GM21737 (cell line): ENCODE data around the gene PSMC5.

Experiments used
- ATAC-seq: cut with Tn5 transposase; IDR thresholded peaks from one replicate; pipeline ENCODE4 v1.9.1; 2021; ENCODE audit warnings: mild to moderate bottlenecking, moderate library complexity; ENCODE audit not compliant: unreplicated experiment

PSMC5 gene

DNA sequence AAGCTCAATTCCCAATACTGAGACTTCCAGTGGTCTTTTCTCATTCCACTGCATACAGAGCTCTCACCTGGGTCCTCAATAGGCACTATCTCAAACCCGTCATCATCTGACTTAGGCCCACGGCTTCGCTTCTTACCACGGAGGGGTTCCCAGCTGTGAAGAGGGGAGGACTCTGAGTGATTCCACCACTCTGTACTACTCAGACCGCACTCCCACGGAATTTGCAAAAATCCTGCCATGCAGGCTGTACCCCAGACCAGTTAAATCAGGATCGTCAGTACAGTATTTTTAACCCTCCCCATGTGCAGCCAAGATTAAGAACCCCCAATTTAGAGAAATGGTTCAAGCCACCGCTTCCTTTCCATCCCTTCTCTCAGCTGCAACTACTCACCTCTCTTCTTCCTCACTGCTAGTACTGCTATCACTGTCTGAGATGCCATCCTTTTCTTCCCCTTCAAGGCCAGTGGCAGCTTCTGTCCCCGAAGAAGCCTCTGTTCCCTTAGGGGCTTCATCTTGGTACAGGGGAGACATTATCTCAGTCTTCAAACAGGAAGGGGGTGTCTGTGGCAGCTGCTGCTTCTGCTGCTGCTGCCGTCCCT lies 6.2 kb upstream of the PSMC5 start:
- no peak for ATAC-seq

DNA sequence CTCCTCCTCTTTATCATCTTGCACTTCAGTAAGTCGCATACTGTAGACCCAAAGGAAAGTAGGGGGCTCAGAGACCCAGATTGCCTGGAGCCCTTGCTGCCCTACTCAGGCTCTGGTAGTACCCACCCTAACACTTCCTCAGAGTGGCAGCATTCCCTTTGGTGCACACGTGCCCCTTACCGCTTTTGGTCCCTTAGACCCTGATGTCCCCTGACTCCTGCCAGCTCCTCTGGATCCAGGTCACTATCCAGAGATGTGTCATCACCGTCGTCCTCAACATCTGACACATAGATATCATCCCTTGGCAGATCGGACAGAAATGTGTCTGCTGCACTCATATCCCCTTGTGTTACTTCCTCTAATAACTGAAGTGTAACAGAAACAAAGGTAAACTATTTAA lies 5.4 kb upstream of the PSMC5 start:
- ATAC-seq: no peak

DNA sequence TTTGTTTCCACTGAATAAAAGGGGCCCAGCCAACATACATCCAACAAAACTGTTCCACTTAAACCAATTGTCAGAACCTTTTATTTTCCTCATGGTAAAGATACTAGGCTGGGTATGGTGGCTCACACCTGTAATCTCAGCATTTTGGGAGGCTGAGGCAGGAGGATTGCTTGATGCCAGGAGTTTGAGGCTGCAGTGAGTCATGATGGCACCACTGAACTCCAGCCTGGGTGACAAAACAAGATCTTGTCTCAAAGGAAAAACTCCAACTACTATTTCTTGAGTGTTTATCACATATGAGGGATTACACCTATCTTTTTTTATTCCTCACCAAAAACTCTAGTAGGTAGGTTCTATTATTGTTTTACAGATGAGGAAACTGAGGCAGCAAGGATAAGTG lies 4.7 kb upstream of the PSMC5 start:
- no peak for ATAC-seq

DNA sequence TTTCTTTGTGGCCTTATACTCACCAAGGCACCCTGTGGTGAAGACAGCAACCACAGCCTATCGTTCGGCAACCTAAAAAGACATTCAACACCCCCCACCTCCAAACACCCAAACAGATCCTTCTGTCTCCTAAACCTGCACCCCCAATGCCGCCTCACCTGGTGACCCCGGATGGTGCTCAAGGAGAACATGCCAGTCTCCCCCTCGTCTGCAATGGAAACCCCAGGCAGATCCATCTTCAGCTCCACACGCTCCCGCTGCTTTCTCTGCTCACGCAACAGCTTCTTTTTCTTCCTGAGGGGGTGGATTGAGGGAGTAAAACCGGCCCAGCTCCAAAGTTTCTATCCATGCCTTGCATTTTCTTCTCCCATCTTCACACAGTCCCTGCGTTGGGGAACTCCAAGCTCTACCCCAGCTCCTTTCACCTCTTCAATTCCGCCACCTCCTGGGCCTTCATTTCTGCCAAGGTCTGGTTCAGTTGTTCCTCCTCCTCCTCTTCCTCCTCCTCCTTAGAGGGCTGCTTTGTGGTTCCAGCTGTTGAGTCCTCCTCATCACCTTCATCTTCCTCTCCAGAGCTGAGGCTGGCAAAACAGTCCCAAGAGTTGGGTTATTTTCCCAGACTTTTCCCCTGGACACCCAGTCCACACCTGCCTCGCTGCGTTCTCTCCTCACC lies 3.4 kb upstream of the PSMC5 start:
- no peak for ATAC-seq

DNA sequence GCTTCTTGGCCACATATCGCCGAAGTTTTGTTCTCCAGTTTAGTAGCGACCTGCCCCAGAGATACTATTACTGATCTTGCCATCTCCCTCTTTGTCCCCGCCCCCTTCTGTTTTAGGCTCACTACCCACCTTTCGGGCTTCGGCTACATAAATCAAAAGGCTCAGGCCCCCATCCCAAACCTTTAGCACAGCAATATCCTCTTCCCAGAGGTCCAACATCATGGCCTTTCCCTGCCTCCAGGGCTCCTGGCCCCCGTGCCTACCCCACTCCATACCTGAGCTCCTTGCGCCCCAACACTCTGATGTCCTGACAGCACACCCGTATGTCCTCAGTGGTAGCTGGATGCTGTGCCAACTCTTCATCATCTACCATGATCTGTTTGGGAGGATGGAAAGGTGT lies 2.9 kb upstream of the PSMC5 start:
- no peak for ATAC-seq

DNA sequence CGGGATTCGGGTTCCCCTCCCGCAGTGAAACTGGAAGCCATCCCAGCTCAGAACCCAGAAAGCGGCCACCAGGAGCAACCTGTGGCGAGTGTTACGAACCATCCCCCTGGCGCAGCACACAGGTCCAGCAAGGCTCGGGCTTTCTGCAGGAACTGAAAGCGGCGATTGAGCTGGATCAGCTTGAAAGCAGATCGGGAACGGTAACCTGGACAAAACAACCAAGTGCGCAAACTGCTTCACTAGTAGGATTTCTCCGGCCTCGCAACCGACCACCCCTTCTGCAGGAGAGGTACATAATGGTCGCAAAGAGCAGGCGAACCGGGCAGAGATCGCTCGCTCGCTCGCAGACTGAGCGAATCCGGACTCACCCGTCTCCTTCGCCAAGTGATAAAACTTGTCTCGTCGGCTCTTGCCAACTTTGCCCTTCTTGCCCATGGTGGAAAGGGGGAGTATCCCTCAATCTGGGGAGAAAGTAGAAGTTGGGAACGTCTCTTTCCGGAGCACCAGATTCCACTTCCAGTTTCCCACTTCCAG lies 696 bp upstream of the PSMC5 start:
- ATAC-seq: no peak

DNA sequence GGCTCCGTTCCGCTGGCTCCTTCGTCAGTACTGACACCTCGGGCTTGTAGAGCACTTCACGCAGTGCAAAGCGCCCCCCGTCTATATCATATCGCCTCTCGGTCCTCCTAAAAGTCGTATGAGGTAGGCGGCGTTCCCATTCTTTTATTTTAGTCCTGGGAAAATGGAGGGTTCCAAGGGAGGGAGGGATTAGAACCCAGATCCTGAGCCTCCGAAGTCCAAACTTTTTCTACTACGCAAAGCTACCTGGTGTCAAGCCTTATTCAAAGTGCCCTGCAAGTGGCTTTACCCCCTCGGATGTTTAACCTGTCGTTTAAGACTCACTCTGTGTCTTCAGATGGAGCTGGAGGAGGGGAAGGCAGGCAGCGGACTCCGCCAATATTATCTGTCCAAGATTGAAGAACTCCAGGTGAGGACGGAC lies 580 bp downstream of the PSMC5 start:
- ATAC-seq: no peak

DNA sequence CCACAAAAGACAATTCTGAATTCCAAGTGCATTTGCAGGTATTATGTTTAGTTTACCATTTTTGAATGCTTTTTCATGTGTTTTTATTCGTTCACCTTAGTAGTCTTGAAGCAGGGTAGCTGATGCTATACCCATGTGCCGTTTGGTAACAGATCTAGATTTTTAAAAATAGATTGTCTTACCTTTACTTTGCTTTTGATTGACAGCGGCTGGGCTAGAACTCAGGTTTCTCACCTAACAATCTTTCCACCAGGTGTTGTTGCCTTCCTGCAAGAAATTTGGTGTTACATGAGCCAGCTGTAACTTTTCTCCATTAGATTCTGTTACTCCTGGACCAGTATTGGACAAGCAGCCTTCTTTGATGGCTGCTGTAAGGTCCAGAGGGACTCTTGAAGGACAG lies 1.7 kb downstream of the PSMC5 start:
- no peak for ATAC-seq

DNA sequence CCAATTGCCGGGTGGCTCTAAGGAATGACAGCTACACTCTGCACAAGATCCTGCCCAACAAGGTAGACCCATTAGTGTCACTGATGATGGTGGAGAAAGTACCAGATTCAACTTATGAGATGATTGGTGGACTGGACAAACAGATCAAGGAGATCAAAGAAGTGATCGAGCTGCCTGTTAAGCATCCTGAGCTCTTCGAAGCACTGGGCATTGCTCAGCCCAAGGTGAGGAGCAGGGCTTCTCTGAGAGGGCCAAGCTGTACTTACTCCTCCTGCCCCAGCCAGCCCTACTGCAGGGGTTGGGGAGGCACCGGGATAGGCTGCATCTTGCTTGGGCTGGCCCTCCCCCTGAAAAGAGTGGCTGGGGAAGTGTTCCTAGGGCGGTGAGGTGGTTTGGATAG lies 3.0 kb downstream of the PSMC5 start:
- no peak for ATAC-seq

DNA sequence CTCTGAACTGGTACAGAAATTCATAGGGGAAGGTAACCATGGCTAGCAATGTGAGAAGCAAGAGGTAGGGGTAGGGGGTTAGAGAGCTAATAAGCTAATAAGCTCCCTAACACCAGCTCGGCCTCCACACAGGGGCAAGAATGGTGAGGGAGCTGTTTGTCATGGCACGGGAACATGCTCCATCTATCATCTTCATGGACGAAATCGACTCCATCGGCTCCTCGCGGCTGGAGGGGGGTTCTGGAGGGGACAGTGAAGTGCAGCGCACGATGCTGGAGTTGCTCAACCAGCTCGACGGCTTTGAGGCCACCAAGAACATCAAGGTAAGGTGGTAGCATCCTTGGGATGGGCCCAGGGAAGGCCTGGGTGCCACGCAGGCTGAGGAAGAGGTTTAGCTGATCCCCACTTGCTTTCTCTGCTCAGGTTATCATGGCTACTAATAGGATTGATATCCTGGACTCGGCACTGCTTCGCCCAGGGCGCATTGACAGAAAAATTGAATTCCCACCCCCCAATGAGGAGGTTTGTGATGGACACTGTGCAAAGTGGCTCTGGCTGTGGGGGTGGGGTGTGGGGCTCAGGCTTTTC lies 3.8 kb downstream of the PSMC5 start:
- ATAC-seq: no peak

DNA sequence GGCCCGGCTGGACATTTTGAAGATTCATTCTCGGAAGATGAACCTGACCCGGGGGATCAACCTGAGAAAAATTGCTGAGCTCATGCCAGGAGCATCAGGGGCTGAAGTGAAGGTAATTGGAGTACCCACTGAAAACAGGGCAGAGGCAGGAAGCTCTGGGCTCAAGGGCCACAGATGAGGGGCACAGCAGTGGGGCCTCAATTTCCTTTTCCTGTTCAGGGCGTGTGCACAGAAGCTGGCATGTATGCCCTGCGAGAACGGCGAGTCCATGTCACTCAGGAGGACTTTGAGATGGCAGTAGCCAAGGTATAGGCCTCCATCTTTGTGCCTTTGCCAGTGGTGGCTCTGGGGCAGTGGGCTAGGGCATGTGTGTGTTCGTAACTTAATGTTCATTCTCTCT lies 4.3 kb downstream of the PSMC5 start:
- ATAC-seq: no peak

DNA sequence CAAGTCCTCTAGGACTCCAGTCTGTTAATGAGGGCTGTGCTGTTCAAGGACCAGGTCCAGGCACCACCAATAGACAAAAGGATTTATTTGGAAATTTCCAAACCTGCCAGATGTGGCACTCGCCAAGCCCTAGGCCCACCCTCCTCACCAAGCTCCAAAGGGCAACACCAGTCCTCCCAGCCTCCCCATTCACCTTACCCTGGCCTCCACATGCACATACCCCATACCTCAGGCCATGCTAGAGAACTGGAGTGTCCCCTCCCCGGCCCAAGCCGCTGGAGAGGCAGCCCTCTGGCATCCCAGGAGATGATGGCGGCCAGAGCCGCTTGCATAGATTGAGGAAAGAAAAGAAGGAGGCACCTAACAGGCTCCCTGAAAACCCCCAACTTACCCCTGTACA lies 4.8 kb downstream of the PSMC5 start:
- ATAC-seq: no peak

DNA sequence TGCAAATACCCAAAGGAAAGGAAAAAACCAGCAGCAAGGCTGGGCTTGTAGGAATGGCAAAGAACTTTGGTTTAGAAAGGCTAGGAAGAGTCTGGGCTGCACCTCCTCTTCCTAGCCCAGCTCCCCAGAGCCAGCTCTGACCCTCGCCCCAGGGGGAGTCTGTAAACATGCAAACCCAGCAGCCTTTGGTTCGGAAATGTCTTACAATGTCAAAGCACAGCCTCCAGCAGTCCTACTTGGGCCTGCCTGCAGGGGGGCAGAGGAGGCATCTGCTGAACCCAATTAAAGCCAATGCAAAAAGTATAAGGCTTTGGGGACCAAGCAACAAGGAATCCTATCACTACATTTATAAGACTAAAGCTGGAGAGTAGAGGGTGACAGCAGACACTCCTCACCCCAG lies 5.2 kb downstream of the PSMC5 start:
- no peak for ATAC-seq

DNA sequence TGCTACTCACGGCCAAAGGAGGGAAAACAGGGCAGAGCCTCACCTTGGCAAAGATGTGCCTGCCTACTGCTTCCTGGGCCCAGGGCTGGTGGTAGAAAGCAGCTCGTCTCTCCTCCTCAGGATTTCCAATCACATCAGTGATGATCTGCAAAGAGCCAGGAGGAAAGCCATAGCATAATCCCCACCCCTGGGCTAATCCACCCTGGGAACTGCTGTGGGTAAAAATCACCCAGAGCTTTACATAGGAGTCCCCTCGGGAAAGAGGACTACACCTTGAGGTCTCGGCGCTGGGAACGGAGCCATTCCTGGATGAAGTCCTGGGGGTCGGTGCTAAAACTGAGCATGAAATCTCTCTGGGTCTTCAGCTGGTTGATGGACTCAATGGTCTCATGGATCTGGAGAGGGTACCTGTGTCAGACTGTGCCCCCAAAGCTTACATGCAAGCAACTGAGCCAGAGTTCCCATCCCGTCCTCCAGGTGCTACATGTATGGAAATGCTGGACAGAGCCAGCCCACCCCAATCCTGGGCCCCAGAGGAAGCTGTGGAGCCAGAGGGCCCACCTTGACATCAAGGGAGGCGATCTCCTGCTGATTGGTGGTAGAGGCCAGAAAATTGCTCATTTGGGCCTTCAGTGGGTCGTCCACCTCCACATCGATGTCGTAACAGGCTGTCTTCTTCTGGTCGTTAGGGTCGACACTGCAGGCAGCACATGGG lies 6.0 kb downstream of the PSMC5 start:
- no peak for ATAC-seq

DNA sequence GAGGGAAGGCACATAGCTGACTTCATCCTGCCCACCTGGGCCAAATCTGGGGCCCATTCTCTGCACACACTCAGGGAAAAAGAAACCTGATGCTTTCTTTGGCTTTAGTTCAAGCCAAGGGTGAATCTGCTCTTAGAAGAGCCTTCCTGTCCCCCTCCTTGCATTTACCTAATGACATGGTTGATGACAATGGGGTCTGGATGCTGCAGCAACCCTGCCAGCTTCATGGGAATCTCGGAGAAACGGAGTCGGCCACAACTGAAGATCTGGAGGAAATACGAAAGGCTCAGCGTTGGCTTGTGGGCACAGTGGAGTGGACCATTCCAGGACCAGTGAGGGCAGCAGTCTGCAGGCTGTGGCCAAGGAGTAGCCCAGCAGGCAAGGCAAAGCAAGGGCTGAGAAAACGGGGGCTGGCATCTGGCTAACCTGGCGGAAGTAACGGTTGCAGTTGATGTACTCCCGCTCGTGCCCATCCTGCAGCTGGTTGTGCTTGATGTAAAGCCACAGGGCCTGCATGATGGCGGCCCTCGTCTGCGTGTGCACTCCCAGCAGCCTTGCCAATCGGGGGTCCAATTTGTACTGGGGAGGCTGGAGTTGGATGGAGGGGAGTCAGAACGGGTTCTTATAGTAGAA lies 6.6 kb downstream of the PSMC5 start:
- ATAC-seq: no peak

DNA sequence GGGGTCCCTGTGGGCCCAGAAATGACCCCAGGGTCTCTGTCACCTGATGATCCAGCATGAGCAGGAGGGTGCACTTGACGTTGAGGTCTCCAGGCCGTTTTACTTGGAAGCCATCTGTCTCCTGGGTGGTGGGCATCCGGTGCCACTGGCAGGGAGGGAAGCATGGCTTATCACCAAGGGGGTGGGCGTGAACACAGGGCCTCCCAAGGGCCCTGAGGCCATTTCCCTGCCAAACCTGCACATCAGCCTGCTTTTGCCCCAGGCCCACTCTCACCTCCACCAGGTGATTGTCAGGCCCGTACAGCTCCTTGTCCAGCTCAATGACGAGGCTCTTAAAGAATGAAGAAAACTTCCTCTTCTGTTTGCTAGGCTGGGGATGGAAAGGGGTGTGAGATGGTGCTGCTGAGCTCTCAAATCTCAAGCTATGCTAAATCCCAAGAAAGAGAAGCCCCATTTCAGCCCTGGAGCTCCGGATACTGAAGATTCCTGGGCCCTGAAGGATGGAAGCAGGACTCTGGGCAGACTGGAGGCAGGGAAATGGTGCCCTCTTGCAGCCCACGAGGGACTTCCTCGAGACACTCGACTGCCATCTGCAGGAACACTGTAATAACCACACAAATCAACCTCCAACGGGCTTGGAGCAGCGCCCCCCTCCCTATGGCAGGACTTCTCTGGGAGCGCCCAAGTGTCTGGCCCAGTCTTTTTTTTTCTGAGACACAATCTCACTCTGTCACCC lies 7.4 kb downstream of the PSMC5 start:
- ATAC-seq: no peak

DNA sequence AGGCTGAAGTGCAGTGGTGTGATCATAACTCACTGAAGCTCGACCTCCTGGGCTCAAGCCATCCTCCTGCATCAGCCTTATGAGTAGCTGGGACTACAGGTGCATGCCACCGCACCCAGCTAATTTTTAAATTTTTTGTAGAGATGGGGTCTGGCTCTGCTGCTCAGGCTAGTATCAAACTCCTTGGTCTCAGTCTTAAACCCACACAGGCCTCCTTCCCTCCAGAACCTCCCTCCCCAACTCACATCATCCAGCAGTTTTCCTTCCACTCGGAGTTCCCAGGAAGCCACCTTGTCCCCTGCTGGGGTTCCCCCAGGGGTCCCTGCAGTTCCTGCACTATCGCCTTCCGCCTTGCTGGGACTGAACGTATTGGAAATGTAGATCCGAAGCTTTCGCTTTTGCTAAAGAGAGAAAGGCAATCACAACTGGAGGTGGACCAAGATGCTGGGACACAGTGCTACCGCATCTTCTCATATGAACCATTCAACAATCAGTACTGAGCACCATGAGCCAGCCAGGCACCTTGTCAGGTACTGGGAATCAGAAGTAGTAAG lies 8.0 kb downstream of the PSMC5 start:
- no peak for ATAC-seq

DNA sequence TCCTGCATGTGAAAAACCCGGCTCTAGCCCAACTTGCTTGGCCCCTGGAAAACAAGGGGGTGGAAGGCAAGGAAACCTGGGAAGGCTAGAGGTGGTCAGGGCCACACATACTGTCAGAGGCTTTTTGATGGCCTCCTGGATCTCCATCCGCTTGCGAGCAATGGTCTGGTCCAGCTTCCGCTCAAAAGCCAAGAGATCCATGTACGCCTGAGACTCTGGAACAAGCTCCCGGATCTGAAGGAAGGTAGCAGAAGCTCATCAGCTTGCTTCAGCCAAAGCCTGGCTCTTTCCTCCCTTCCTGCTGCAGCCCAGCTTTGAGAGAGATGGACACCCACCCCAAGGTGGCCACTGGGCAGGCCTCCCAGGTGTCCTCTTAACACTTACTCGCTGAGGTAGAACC lies 9.6 kb downstream of the PSMC5 start:
- ATAC-seq: no peak

DNA sequence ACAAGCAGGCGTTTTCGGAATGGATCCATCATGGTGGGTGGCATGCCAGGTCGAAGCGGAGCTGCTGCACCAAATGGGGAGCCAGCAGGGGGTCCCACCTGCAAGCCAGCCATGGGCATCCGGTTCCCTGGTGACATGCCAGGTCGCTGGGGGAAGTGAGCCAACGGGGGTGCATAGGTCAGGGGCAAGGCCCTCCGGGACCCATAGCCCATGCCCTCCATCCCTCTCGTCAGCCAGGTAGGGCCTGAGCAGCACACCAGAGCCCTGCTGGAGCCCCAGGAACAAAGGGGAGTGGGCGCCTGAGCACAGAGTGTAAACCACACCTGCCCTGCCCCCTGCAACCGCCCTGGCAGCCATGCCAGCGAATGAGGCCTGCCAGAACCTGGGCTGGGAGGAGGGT lies 10.2 kb downstream of the PSMC5 start:
- no peak for ATAC-seq

DNA sequence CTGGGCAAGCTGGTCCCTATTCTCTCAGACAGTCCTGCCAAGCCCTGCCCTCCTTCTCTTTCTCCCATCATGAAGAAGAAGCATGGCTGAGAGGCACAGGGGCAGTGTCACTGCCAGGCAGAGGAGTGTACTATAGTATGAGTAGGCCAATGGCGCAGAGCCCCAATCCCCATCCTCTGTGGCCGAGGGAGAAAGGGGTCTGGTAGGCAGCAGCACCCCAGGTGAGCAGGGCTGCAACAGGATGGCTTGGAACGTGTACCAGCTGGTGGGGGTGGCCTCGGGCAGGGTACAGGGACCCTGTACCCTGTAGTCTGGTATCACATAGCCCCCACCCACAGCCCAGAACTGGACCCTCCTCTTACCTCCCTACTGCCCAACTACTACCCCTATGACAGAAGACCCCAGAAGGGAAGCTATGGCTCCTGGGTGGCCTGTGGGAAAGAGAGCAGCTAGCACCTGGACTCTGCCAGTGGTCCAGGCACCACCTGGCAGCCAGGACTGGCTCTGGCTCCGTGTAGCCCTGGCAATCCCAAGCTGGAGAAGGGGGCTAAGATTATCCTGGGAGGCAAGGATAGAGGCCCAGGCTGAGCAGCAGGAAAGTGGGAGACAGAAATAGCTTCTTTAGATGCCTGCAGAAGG lies 10.8 kb downstream of the PSMC5 start:
- ATAC-seq: no peak
